ENCODE measurements around the gene TRAIP.

DNA sequence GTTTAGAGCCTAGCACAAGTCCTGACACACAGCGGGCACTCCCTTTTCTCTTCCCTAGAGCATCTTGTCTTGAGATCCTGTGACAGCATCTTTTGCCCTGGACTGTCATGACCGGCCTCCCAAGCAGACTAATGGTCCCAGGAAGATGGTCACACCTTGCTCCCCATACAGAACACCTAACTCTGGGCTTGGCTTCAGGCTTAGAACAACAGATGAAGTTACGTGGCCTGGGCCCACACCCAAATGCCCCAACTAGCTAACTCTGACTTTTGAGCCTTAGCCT, 69.2 kb downstream of the TRAIP start:
- TF ChIP-seq, protein P1, sequence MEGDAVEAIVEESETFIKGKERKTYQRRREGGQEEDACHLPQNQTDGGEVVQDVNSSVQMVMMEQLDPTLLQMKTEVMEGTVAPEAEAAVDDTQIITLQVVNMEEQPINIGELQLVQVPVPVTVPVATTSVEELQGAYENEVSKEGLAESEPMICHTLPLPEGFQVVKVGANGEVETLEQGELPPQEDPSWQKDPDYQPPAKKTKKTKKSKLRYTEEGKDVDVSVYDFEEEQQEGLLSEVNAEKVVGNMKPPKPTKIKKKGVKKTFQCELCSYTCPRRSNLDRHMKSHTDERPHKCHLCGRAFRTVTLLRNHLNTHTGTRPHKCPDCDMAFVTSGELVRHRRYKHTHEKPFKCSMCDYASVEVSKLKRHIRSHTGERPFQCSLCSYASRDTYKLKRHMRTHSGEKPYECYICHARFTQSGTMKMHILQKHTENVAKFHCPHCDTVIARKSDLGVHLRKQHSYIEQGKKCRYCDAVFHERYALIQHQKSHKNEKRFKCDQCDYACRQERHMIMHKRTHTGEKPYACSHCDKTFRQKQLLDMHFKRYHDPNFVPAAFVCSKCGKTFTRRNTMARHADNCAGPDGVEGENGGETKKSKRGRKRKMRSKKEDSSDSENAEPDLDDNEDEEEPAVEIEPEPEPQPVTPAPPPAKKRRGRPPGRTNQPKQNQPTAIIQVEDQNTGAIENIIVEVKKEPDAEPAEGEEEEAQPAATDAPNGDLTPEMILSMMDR (IDR thresholded peaks at IDR 0.05) = no peak
- no peak for TF ChIP-seq EZH2 (IDR thresholded peaks at IDR 0.05; ENCODE audit: borderline replicate concordance, insufficient read depth, low read depth, low read length, poor library complexity, severe bottlenecking)
